IMR-90 (cell line): ENCODE results near the gene CATSPERZ. TPM values are rescaled to one million over a fixed set of nuclear protein-coding genes. Genes with fewer than 3 reads are reported as not detected.

ENCODE experiments used
- ATAC-seq: fragments of 200-7000 bp; cut with Tn5 transposase; 2 replicates; pipeline ENCODE4 v1.9.1; 2020; ENCODE audit warnings: low read depth, mild to moderate bottlenecking, moderate library complexity
- BruUV-seq: library from RNA; stranded (reverse); fragments of 400-500 nt; replicated peaks from 2 replicates; lab custom pipeline; 2021; lab: Mats Ljungman, UMichigan
- CTCF ChIA-PET: fragments of 300-600 bp; formaldehyde crosslinking; extraction: SDS; loops from one replicate; lab custom pipeline; 2021; ENCODE audit warnings: antibody characterized with exemption; lab: Yijun Ruan, JAX
- POLR2A ChIA-PET: fragments of 300-600 bp; sonication (Branson Sonifier 250); formaldehyde crosslinking; loops from one replicate; lab custom pipeline; 2022; ENCODE audit warnings: antibody characterized with exemption; ENCODE audit not compliant: unreplicated experiment; lab: Charles Lee
- DNase-seq: peaks from one replicate; pipeline ENCODE4 v3.0.0; 2013
- H2AFZ ChIP-seq: replicated peaks from 2 replicates; pipeline ENCODE3; 2013; ENCODE audit warnings: low read length, mild to moderate bottlenecking; ENCODE audit not compliant: poor library complexity
- H2AK5ac ChIP-seq: 2 replicates; pipeline ENCODE4 v1.6.1; 2013; ENCODE audit warnings: low read depth, low read length, inconsistent platforms
- H2AK9ac ChIP-seq: replicated peaks from 2 replicates; pipeline ENCODE3; 2013; ENCODE audit warnings: mild to moderate bottlenecking, low read depth, low read length, moderate library complexity; ENCODE audit not compliant: poor library complexity
- H2BK120ac ChIP-seq: 2 replicates; pipeline ENCODE4 v1.6.1; 2013; ENCODE audit warnings: low read depth, low read length, inconsistent platforms
- H2BK15ac ChIP-seq: 3 replicates; pipeline ENCODE4 v1.6.1; 2013; ENCODE audit warnings: low read depth, low read length, inconsistent platforms
- H2BK20ac ChIP-seq: 2 replicates; pipeline ENCODE4 v1.6.1; 2013; ENCODE audit warnings: low read depth, mild to moderate bottlenecking, inconsistent platforms, low read length, moderate library complexity
- H2BK5ac ChIP-seq: 2 replicates; pipeline ENCODE4 v1.6.1; 2013; ENCODE audit warnings: mild to moderate bottlenecking, low read depth, low read length, inconsistent platforms; ENCODE audit not compliant: poor library complexity, severe bottlenecking
- H3K14ac ChIP-seq: replicated peaks from 2 replicates; pipeline ENCODE4 v1.6.1; 2013; ENCODE audit warnings: low read depth, low read length, inconsistent platforms
- H3K18ac ChIP-seq: 2 replicates; pipeline ENCODE4 v1.6.1; 2013; ENCODE audit warnings: low read depth, low read length, control low read depth
- H3K23ac ChIP-seq: 2 replicates; pipeline ENCODE4 v1.6.1; 2013; ENCODE audit warnings: low read depth, low read length, inconsistent platforms
- H3K27ac ChIP-seq: 2 replicates; pipeline ENCODE4 v1.5.1; 2013; ENCODE audit warnings: mild to moderate bottlenecking, control low read depth, low read length; ENCODE audit not compliant: insufficient read depth
- H3K27me3 ChIP-seq: 2 replicates; pipeline ENCODE4 v1.6.1; 2013; ENCODE audit warnings: low read length; ENCODE audit not compliant: control insufficient read depth, insufficient read depth
- H3K36me3 ChIP-seq: 2 replicates; pipeline ENCODE4 v1.6.1; 2013; ENCODE audit warnings: low read length, mixed read lengths; ENCODE audit not compliant: control insufficient read depth, insufficient read depth
- H3K4ac ChIP-seq: 2 replicates; pipeline ENCODE4 v1.6.1; 2013; ENCODE audit warnings: low read depth, low read length, inconsistent platforms
- H3K4me1 ChIP-seq: 2 replicates; pipeline ENCODE4 v1.6.1; 2013; ENCODE audit warnings: low read length, mixed read lengths; ENCODE audit not compliant: control insufficient read depth, insufficient read depth
- H3K4me2 ChIP-seq: 2 replicates; pipeline ENCODE4 v1.6.1; 2013; ENCODE audit warnings: low read depth, mild to moderate bottlenecking, control low read depth, low read length, moderate library complexity
- H3K4me3 ChIP-seq: 2 replicates; pipeline ENCODE4 v1.5.1; 2013; ENCODE audit warnings: low read depth, mild to moderate bottlenecking, control low read depth, low read length, moderate library complexity; ENCODE audit not compliant: insufficient read depth
- H3K56ac ChIP-seq: 2 replicates; pipeline ENCODE4 v1.6.1; 2013; ENCODE audit warnings: low read length, inconsistent platforms; ENCODE audit not compliant: insufficient read depth; ENCODE audit errors: extremely low read depth
- H3K79me1 ChIP-seq, 2 experiments: 2 replicates each; pipeline ENCODE4 v1.6.1; 2013; ENCODE audit warnings: low read length in 2 of 2, inconsistent platforms in 1 of 2, low read depth in 1 of 2
- H3K9ac ChIP-seq: 2 replicates; pipeline ENCODE4 v1.6.1; 2013; ENCODE audit warnings: low read depth, low read length, control low read depth
- H3K9me1 ChIP-seq: 2 replicates; pipeline ENCODE4 v1.6.1; 2013; ENCODE audit warnings: low read length, inconsistent platforms; ENCODE audit not compliant: insufficient read depth
- H3K9me3 ChIP-seq: 2 replicates; pipeline ENCODE4 v1.6.1; 2013; ENCODE audit warnings: low read length; ENCODE audit not compliant: control insufficient read depth, insufficient read depth
- H4K20me1 ChIP-seq: 2 replicates; pipeline ENCODE4 v1.6.1; 2013; ENCODE audit warnings: low read length, inconsistent platforms; ENCODE audit not compliant: insufficient read depth
- H4K5ac ChIP-seq: 2 replicates; pipeline ENCODE4 v1.6.1; 2013; ENCODE audit warnings: mild to moderate bottlenecking, low read depth, low read length, control low read depth
- H4K8ac ChIP-seq, 2 experiments: 2 replicates each; pipeline ENCODE4 v1.6.1; 2013; ENCODE audit warnings: low read depth in 2 of 2, low read length in 2 of 2, control low read depth in 1 of 2, inconsistent platforms in 1 of 2
- H4K91ac ChIP-seq: 2 replicates; pipeline ENCODE4 v1.6.1; 2013; ENCODE audit warnings: low read depth, low read length, inconsistent platforms; ENCODE audit not compliant: insufficient read depth
- BHLHE40 ChIP-seq: fragments of 150-350 bp; IDR thresholded peaks from 2 replicates; pipeline ENCODE4 v1.6.1; 2016; ENCODE audit warnings: mild to moderate bottlenecking, low read depth, low read length
- CHD1 ChIP-seq: IDR thresholded peaks from 2 replicates; pipeline ENCODE4 v1.6.1; 2012; ENCODE audit warnings: low read depth, low read length, improper control_type of control experiment
- MAFK ChIP-seq: IDR thresholded peaks from 2 replicates; pipeline ENCODE4 v1.6.1; 2012; ENCODE audit warnings: low read depth, low read length, improper control_type of control experiment
- MAZ ChIP-seq: IDR thresholded peaks from 2 replicates; pipeline ENCODE4 v1.6.1; 2012; ENCODE audit warnings: low read depth, mild to moderate bottlenecking, low read length, improper control_type of control experiment, moderate library complexity, borderline replicate concordance
- MXI1 ChIP-seq: IDR thresholded peaks from 2 replicates; pipeline ENCODE4 v1.6.1; 2012; ENCODE audit warnings: low read depth, mild to moderate bottlenecking, low read length, moderate library complexity, borderline replicate concordance
- NFE2L2 ChIP-seq: fragments of 150-350 bp; IDR thresholded peaks from 2 replicates; pipeline ENCODE4 v1.6.1; 2016; ENCODE audit warnings: low read depth, mild to moderate bottlenecking, low read length
- RAD21 ChIP-seq: IDR thresholded peaks from 2 replicates; pipeline ENCODE4 v1.6.1; 2012; ENCODE audit warnings: low read length, improper control_type of control experiment
- RCOR1 ChIP-seq: IDR thresholded peaks from 2 replicates; pipeline ENCODE4 v1.6.1; 2012; ENCODE audit warnings: mild to moderate bottlenecking, low read length, improper control_type of control experiment; ENCODE audit not compliant: insufficient replicate concordance
- SMC3 ChIP-seq: fragments of 150-350 bp; IDR thresholded peaks from 2 replicates; pipeline ENCODE4 v1.6.1; 2016; ENCODE audit warnings: low read depth, mild to moderate bottlenecking, antibody characterized with exemption, low read length, moderate library complexity
- WGBS, 2 experiments: methylation state at CpG; one replicate each; pipeline versions ENCODE4 v1.1.5 to v1.1.7; 2013; ENCODE audit warnings: missing lambda C conversion rate in 2 of 2; ENCODE audit not compliant: insufficient read length in 1 of 2; ENCODE audit errors: extremely low coverage in 2 of 2; 5-methylcytosine and 5-hydroxymethylcytosine counted together
- dilution Hi-C: fragments of 300-500 bp; cut with HindIII; formaldehyde crosslinking; loops from one replicate; pipeline ENCODE4 v1.14.3; 2018; ENCODE audit warnings: low sequenced_read_pairs; ENCODE audit not compliant: unreplicated experiment
- in situ Hi-C: fragments of 300-500 bp; cut with MboI; formaldehyde crosslinking; loops from 3 replicates; pipeline ENCODE4 v1.14.3; 2019; ENCODE audit warnings: low sequenced_read_pairs, inconsistent platforms, mixed read lengths
- intact Hi-C: fragments of 100-400 bp; cut with micrococcal nuclease; formaldehyde crosslinking; loops from 2 replicates; pipeline ENCODE4 v1.10.0; 2022
- polyA plus RNA-seq, 3 experiments: library from polyadenylated mRNA; depleted of rRNA; stranded (reverse); fragments of >200 nt; gene quantifications; 2 replicates each; pipeline ENCODE4 v1.2.3, GENCODE V29; 2012; ENCODE audit warnings: low replicate concordance in 1 of 3
- total RNA-seq: library from RNA; depleted of rRNA; stranded (reverse); fragments of >200 nt; gene quantifications from 2 replicates; pipeline ENCODE4 v1.2.3, GENCODE V29; 2012
- TF ChIP-seq, protein P1 (sequence below): fragments of 150-350 bp; IDR thresholded peaks from 2 replicates; pipeline ENCODE4 v1.6.1; 2017; ENCODE audit warnings: mild to moderate bottlenecking, antibody characterized with exemption, low read length, low read depth
- TF ChIP-seq, protein P2 (sequence below): conservative IDR thresholded peaks from 2 replicates; pipeline ENCODE4 v1.5.1; 2012; ENCODE audit warnings: mild to moderate bottlenecking, low read depth, low read length, improper control_type of control experiment

CATSPERZ gene
- total and polyA plus RNA-seq, 2 of the 4 experiments (the other 2 are of a cell fraction): not detected

DNA sequence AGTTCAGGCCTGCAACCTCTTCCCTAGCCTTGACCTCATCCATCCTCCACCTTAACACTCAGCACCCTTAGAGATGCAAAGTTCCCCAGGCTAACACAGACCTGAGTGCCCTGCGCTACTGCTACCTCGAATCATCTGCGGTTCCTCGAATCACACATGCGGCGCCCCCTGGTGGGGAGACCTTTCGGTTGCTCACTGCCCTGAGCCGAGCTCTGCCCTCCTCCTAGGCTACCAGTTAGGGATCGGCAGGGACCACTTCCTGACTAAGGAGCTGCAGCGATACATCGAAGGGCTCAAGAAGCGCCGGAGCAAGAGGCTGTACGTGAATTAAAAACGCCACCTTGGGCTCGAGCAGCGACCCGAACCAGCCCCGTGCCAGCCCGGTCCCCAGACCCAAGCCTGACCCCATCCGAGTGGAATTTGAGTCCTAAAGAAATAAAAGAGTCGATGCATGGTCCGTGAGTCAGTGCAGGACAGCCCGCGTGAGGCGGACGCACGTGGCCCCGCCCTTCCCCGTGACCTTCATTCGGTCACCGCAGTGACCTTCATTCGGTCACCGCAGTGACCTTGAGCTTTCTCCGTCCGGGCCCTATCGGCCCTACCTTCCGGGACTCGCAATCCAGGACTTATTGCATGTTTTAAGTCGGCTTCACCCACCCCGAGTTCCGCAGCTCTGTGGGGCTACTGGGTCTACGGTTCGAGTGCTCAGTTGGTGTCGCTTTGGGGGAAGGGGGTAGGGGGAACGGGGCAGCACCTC, 4.3 kb downstream of the CATSPERZ start:
- Histone ChIP-seq H3K4me3 (peak overlapping the region; percentile 53), H3K9ac (peak overlapping the region; percentile 24), H4K8ac (peak overlapping the region in 1 of 2 experiments; percentile 60; a peak in 2 of 4 replicates), H2BK120ac (no peak overlapping the region), H2AK9ac (peak overlapping the region; percentile 92), H3K27ac (peak overlapping the region; percentile 38), H4K91ac (peak overlapping the region; percentile 30; the same call in 1 of the 2 replicates), H3K23ac (peak overlapping the region; percentile 60; the same call in 1 of the 2 replicates), H3K9me1 (no peaks in the 10 kb centered on the region), H3K27me3 (peaks cover 14% of the 10 kb centered on the region), H3K18ac (no peak overlapping the region), H2AK5ac (peak overlapping the region; percentile 67; the same call in 1 of the 2 replicates), H3K56ac (peak overlapping the region; percentile 32; the same call in 1 of the 2 replicates), H3K4me1 (peaks cover 12% of the 10 kb centered on the region), H2BK5ac (peak overlapping the region; percentile 29), H3K9me3 (no peaks in the 10 kb centered on the region), H3K4me2 (peak overlapping the region; percentile 84), H3K4ac (peak overlapping the region; percentile 56), H3K36me3 (no peaks in the 10 kb centered on the region), H2BK15ac (no peak overlapping the region), H2BK20ac (no peak overlapping the region), H4K5ac (no peak overlapping the region), H3K14ac (peak overlapping the region; percentile 38; the same call in 1 of the 2 replicates), H4K20me1 (peaks cover 11% of the 10 kb centered on the region), H3K79me1 (peaks cover 14 to 22% of the 10 kb centered on the region in 2 experiments; a peak in 3 of 4 replicates), H2AFZ (peak overlapping the region; percentile 94)
- ATAC-seq (peak; percentile 33), DNase-seq (peak; percentile 85)
- TF ChIP-seq RCOR1 (no peak), MXI1 (peak; percentile 54; the same call in 1 of the 2 replicates), MAZ (peak; percentile 30; the same call in 1 of the 2 replicates), CHD1 (no peak), BHLHE40 (peak; percentile 88), NFE2L2 (no peak), MAFK (no peak), SMC3 (peak; percentile 66), RAD21 (peak; percentile 61)
- TF ChIP-seq, protein P1, sequence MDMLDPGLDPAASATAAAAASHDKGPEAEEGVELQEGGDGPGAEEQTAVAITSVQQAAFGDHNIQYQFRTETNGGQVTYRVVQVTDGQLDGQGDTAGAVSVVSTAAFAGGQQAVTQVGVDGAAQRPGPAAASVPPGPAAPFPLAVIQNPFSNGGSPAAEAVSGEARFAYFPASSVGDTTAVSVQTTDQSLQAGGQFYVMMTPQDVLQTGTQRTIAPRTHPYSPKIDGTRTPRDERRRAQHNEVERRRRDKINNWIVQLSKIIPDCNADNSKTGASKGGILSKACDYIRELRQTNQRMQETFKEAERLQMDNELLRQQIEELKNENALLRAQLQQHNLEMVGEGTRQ: peak; percentile 70
- TF ChIP-seq, protein P2, sequence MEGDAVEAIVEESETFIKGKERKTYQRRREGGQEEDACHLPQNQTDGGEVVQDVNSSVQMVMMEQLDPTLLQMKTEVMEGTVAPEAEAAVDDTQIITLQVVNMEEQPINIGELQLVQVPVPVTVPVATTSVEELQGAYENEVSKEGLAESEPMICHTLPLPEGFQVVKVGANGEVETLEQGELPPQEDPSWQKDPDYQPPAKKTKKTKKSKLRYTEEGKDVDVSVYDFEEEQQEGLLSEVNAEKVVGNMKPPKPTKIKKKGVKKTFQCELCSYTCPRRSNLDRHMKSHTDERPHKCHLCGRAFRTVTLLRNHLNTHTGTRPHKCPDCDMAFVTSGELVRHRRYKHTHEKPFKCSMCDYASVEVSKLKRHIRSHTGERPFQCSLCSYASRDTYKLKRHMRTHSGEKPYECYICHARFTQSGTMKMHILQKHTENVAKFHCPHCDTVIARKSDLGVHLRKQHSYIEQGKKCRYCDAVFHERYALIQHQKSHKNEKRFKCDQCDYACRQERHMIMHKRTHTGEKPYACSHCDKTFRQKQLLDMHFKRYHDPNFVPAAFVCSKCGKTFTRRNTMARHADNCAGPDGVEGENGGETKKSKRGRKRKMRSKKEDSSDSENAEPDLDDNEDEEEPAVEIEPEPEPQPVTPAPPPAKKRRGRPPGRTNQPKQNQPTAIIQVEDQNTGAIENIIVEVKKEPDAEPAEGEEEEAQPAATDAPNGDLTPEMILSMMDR: peak; percentile 80
- intact Hi-C loops: loop anchor here (1.0 to 10.0 kb wide), 4 partner anchors 27 to 300 kb away; partner anchors contain the start of gene DNAJC4
- BruUV-seq: no TSS peak
- POLR2A ChIA-PET: interaction anchor here (1.6 kb wide), 1 partner anchor 13 kb away, joined by 4 read pairs; the partner anchor contains the start of genes PRDX5 and TRMT112
- CTCF ChIA-PET: interaction anchor here (0.9 to 1.8 kb wide), 8 partner anchors 20 to 100 kb away, joined by 3 to 13 read pairs (median 4); partner anchors contain the start of gene BAD
- in situ Hi-C loops: loop anchor here (5.0 kb wide), 1 partner anchor 102 kb away; no protein-coding TSS in a partner anchor
- dilution Hi-C loops: no loop called here
- WGBS, 2 experiments: 1% methylated on average over 19 of the region's 46 CpGs; no CpG with 5 or more reads in 1 of the 2 experiments
